ENCODE data around the gene ROBO1. TPM values are rescaled to one million over a fixed set of nuclear protein-coding genes. Genes with fewer than 3 reads are reported as not detected.
"Not testable (repeated sequence)": the region's sequence is repeated elsewhere in the genome, so short reads cannot be mapped to it uniquely, and the experiment has no call there.

ROBO1 gene
- total RNA-seq, 1 experiment from 2014 or later = 34.5 TPM

DNA sequence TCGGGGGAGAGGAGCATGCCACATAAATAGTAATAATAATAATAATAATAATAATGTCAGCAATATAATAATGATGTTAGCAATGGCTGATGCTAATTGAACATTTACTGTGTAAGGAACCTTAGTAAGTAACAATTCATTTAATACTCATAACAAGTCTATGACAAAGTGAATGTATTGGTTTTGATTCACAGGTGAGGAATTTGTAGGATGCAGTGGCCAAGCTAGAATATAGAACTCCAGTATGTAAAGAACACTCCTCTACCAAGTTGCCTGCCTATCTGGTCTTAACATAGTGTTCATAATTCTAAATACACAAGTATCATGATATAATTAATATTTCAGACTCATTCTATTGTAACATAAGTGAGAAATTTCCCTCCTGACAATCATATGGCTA, 1016.5 kb downstream of the ROBO1 start:
- no peak for DNase-seq
- Histone ChIP-seq H3K27me3 (ENCODE audit: control insufficient read depth, insufficient read depth, low read length) (no peaks in the 10 kb centered on the region), H3K4me3 (ENCODE audit: insufficient read depth, low read depth, low read length) (no peak overlapping the region), H3K36me3 (replicated peaks; ENCODE audit: control insufficient read depth, insufficient read depth, low read length) (no peaks in the 10 kb centered on the region)

GRCh38 chr3:78750291-78750690, 1017.5 kb downstream of the ROBO1 start:
- DNase-seq; H3K27me3 ChIP-seq (ENCODE audit: control insufficient read depth, insufficient read depth, low read length); H3K4me3 ChIP-seq (ENCODE audit: insufficient read depth, low read depth, low read length); H3K36me3 ChIP-seq (replicated peaks; ENCODE audit: control insufficient read depth, insufficient read depth, low read length): not testable (repeated sequence)

GRCh38 chr3:78749056-78749455, 1018.7 kb downstream of the ROBO1 start:
- no peak overlapping the region for H3K4me3 ChIP-seq (ENCODE audit: insufficient read depth, low read depth, low read length)
- DNase-seq = no peak
- H3K36me3 ChIP-seq (replicated peaks; ENCODE audit: control insufficient read depth, insufficient read depth, low read length) = no peaks in the 10 kb centered on the region

GRCh38 chr3:78745847-78746246, 1022.0 kb downstream of the ROBO1 start:
- no peaks in the 10 kb centered on the region for H3K27me3 ChIP-seq (ENCODE audit: control insufficient read depth, insufficient read depth, low read length)
- no peak overlapping the region for H3K4me3 ChIP-seq (ENCODE audit: insufficient read depth, low read depth, low read length)
- no peaks in the 10 kb centered on the region for H3K36me3 ChIP-seq (replicated peaks; ENCODE audit: control insufficient read depth, insufficient read depth, low read length)
- no peak for DNase-seq

More at GRCh38 chr3:78749056-78749455, 1018.7 kb downstream of the ROBO1 start:
- no peaks in the 10 kb centered on the region for H3K27me3 ChIP-seq (ENCODE audit: control insufficient read depth, insufficient read depth, low read length)

DNA sequence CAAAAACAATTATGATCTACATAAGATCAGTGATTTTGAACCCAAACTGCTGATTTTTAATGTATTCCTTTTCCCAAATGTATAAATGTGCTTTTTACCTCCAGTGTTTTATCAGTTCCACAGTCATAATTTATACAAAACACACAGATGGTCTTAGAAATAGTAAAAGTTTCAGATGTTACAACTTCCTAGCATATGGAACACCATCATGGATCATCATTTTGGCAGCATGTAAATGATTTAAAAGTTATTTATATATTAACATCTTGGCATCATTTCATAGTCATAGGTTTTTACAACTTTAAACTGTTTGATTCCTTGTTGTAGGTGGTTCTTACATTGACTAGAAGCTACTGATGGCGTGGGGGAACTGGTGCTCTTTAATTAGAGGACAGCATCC, 1025.3 kb downstream of the ROBO1 start:
- no peak for DNase-seq
- Histone ChIP-seq H3K27me3 (ENCODE audit: control insufficient read depth, insufficient read depth, low read length) (no peaks in the 10 kb centered on the region), H3K36me3 (replicated peaks; ENCODE audit: control insufficient read depth, insufficient read depth, low read length) (no peaks in the 10 kb centered on the region), H3K4me3 (ENCODE audit: insufficient read depth, low read depth, low read length) (no peak overlapping the region)

- Histone ChIP-seq H3K36me3 (replicated peaks; ENCODE audit: control insufficient read depth, insufficient read depth, low read length) (no peaks in the 10 kb centered on the region), H3K27me3 (ENCODE audit: control insufficient read depth, insufficient read depth, low read length) (no peaks in the 10 kb centered on the region), H3K4me3 (ENCODE audit: insufficient read depth, low read depth, low read length) (no peak overlapping the region)
- no peak for DNase-seq
These were observed 1025.8 kb downstream of the ROBO1 start for GRCh38 chr3:78742041-78742440.

DNA sequence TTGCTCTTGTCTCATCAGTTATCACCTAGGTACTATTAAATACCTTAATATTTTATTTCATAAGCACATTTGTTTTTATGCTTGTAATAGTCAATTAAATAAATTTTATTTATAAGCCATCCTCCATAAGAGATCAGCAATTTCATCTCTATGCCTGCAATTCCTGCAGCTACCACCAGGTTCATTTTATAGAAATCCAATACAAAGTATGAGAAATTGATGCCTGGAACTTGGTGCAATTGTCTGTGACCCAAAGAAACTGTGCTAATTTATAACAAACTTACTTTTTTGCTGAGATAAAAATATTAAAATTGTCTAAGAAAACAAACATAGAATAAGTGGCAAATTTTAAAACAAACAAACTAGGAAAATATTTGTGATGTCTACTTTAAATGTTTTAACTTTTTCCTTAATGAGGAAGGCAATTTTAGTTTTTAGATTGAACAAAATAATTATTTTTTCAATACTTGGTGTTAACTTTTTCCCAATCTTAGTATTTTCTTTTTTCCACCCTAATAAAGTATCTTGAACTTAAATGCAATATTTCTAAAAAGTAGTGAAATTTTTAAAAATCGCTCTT, 1026.6 kb downstream of the ROBO1 start:
- no peak for DNase-seq
- H3K36me3 ChIP-seq (replicated peaks; ENCODE audit: control insufficient read depth, insufficient read depth, low read length) = no peaks in the 10 kb centered on the region
- no peak overlapping the region for H3K4me3 ChIP-seq (ENCODE audit: insufficient read depth, low read depth, low read length)
- H3K27me3 ChIP-seq (ENCODE audit: control insufficient read depth, insufficient read depth, low read length) = no peaks in the 10 kb centered on the region

GRCh38 chr3:78738833-78739232, 1029.0 kb downstream of the ROBO1 start:
- H3K27me3 ChIP-seq (ENCODE audit: control insufficient read depth, insufficient read depth, low read length) = no peaks in the 10 kb centered on the region
- no peak overlapping the region for H3K4me3 ChIP-seq (ENCODE audit: insufficient read depth, low read depth, low read length)
- DNase-seq = no peak
- no peaks in the 10 kb centered on the region for H3K36me3 ChIP-seq (replicated peaks; ENCODE audit: control insufficient read depth, insufficient read depth, low read length)

DNA sequence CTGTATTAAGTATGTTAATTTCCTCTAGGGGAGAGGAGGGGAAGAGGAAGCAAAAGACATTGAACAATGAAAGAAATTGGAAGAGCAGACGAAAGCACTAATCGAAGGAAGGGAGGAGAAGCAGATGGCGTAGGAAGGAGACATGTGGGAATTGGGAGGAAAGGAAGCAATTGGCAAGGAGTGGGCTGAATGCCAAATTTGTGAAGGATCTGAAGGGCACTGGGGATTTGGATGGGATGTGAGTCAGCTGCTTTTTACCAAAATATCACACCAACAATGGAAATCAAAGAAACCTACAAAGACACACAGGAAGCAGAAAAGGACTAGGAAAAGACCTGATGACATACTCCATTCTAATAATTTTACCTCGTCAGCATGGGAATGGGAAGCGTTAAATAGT, 1029.8 kb downstream of the ROBO1 start:
- H3K4me3 ChIP-seq (ENCODE audit: insufficient read depth, low read depth, low read length) = no peak overlapping the region
- no peaks in the 10 kb centered on the region for H3K36me3 ChIP-seq (replicated peaks; ENCODE audit: control insufficient read depth, insufficient read depth, low read length)
- no peak for DNase-seq
- H3K27me3 ChIP-seq (ENCODE audit: control insufficient read depth, insufficient read depth, low read length) = no peaks in the 10 kb centered on the region

GRCh38 chr3:78736863-78737262, 1030.9 kb downstream of the ROBO1 start:
- no peaks in the 10 kb centered on the region for H3K36me3 ChIP-seq (replicated peaks; ENCODE audit: control insufficient read depth, insufficient read depth, low read length)
- DNase-seq = no peak
- no peak overlapping the region for H3K4me3 ChIP-seq (ENCODE audit: insufficient read depth, low read depth, low read length)
- no peaks in the 10 kb centered on the region for H3K27me3 ChIP-seq (ENCODE audit: control insufficient read depth, insufficient read depth, low read length)

DNA sequence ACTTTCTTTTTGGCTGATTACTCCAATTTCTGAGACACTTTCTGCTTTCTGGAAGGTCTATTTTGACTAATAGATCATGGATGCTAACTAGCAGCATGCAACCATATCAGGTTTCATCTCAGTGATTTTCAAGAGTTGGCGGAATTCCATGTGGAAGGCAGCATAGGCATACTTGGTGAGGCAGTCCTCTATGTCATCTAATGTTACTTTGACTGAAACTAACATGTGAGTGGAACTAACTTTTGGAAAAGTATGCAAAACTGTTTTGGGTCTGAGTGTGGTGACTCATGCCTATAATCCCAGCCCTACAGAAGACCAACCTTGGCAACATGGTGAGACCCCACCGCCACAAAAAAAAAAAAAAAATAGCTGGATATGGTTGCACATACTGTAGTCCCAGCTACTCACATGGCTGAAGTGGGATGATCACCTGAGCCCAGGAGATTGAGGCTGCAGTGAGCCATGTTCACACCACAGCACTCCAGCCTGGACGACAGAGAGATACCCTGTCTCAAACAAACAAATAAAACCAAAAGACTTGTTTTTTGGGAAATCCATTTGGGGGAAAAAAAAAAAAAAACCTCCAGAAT, 1033.7 kb downstream of the ROBO1 start:
- Histone ChIP-seq H3K36me3 (replicated peaks; ENCODE audit: control insufficient read depth, insufficient read depth, low read length) (no peaks in the 10 kb centered on the region), H3K4me3 (ENCODE audit: insufficient read depth, low read depth, low read length) (no peak overlapping the region), H3K27me3 (ENCODE audit: control insufficient read depth, insufficient read depth, low read length) (no peaks in the 10 kb centered on the region)
- no peak for DNase-seq

DNA sequence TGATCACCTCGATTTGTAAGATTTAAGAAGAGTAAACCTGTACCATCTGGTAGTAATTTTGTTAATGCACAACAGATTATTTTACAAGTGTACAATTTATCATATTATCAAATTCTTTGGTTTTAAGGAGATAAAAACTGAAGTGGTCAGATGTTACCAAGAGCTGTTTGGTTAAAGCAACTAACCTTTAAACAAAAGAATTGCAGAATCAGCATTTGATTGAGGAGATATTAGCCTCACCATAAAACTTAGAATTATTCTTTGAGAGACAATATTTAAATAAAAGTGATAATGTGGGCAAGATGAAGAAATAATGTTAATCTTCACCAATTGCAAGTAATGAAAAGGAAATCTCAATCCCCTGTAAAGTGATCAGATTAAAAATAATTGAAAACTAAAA, 1034.9 kb downstream of the ROBO1 start:
- Histone ChIP-seq H3K27me3 (ENCODE audit: control insufficient read depth, insufficient read depth, low read length) (no peaks in the 10 kb centered on the region), H3K4me3 (ENCODE audit: insufficient read depth, low read depth, low read length) (no peak overlapping the region), H3K36me3 (replicated peaks; ENCODE audit: control insufficient read depth, insufficient read depth, low read length) (no peaks in the 10 kb centered on the region)
- DNase-seq = no peak

DNA sequence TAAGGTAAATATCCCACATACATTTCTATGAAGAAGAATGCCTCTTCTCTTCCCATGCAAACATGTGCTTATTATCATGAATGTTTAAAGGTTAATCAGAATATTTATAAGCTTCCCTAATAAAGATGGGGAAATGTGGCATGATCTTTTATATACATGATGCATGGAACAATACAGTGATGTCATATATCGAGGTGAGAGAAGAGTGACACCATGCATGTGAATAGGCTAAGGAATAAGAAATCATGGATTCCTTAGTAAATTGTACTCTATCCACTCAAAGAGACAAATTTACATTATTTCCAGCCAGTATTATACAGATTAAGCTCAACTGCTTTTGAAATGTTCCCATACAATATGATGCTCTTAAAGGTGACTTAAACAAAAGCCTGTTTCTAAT, 1035.3 kb downstream of the ROBO1 start:
- Histone ChIP-seq H3K36me3 (replicated peaks; ENCODE audit: control insufficient read depth, insufficient read depth, low read length) (no peaks in the 10 kb centered on the region), H3K27me3 (ENCODE audit: control insufficient read depth, insufficient read depth, low read length) (no peaks in the 10 kb centered on the region), H3K4me3 (ENCODE audit: insufficient read depth, low read depth, low read length) (no peak overlapping the region)
- DNase-seq = no peak

DNA sequence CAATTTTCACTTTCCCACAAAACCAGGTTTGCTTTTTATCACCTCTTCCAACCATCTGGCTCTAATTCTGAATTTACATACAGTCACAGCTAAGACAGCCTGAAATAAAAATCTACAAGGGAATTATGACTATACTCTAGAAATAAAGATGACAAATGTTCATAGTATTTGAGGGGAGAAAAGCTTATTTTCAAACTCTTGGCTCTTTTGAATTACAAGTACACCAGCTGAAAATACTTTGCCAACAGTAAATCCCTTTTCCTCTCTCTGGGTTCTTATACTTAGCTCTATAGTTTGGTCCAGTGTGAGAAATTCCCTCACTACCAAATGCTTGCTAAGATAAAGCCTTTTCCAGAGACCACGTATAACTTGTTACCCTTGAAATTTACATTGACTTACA, 1037.9 kb downstream of the ROBO1 start:
- Histone ChIP-seq H3K27me3 (ENCODE audit: control insufficient read depth, insufficient read depth, low read length) (no peaks in the 10 kb centered on the region), H3K36me3 (replicated peaks; ENCODE audit: control insufficient read depth, insufficient read depth, low read length) (no peaks in the 10 kb centered on the region), H3K4me3 (ENCODE audit: insufficient read depth, low read depth, low read length) (no peak overlapping the region)
- no peak for DNase-seq

DNA sequence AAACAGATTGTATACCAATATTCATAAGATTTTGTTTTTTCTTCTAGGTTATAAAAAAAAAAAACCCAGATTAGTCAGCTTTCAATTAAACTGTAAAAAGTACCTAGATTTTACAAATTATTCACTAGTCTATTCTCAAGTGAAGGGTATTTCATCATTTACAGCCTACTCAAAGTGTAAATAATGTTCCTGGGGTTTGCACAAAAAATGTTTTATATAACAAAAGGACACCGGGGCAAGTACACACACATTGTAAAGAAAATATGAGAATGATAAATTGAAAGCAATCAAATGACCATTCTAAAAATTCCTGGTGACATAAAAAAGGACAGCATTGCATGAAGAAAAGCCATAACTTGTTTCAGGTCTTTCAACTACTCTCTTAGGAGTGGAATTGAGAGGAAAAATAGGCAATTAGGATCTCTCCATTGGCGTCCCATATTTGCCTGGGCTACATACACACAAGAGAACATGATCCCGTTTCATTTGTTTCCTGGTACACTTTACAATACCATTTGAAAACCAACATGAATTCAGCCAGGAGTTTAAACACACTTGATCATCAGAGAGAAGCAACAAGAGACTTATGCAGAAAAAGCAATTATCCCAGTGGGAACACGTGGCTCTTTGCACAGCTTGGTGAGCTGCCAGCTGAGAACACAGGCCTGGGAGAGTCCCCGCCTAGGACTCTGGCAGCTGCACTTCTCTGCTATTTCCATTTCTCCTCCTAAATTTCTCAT, 1039.2 kb downstream of the ROBO1 start:
- no peaks in the 10 kb centered on the region for H3K36me3 ChIP-seq (replicated peaks; ENCODE audit: control insufficient read depth, insufficient read depth, low read length)
- no peak overlapping the region for H3K4me3 ChIP-seq (ENCODE audit: insufficient read depth, low read depth, low read length)
- no peaks in the 10 kb centered on the region for H3K27me3 ChIP-seq (ENCODE audit: control insufficient read depth, insufficient read depth, low read length)
- DNase-seq = peak; percentile 2

All from H7 (cell line).